OCI-LY1 (cell line): ENCODE measurements around the gene MERTK.
"Not testable (repeated sequence)": the region's sequence is repeated elsewhere in the genome, so short reads cannot be mapped to it uniquely, and the experiment has no call there.

Experiments used
- H2AFZ ChIP-seq: fragments of 200-600 bp; sonication (generic), shearing (Covaris generic); 2 replicates; pipeline ENCODE4 v1.6.0; 2014; ENCODE audit warnings: antibody characterized with exemption, mild to moderate bottlenecking, low read length
- H3F3A ChIP-seq: fragments of 200-600 bp; sonication (generic), shearing (Covaris generic); 2 replicates; pipeline ENCODE4 v1.6.0; 2014; ENCODE audit warnings: mild to moderate bottlenecking, antibody characterized with exemption, low read length, moderate library complexity; ENCODE audit not compliant: insufficient read depth
- H3K27ac ChIP-seq: fragments of 200-600 bp; sonication (generic); 2 replicates; pipeline ENCODE4 v1.5.1; 2014; ENCODE audit warnings: low read length, mixed run types, mild to moderate bottlenecking, low read depth; ENCODE audit not compliant: poor library complexity, severe bottlenecking
- H3K27me3 ChIP-seq: fragments of 200-600 bp; sonication (generic); 2 replicates; pipeline ENCODE4 v1.6.0; 2014; ENCODE audit warnings: antibody characterized with exemption, mild to moderate bottlenecking, low read length, moderate library complexity; ENCODE audit not compliant: insufficient read depth
- H3K36me3 ChIP-seq: fragments of 200-600 bp; sonication (generic); 2 replicates; pipeline ENCODE4 v1.6.1; 2014; ENCODE audit warnings: mild to moderate bottlenecking, antibody characterized with exemption, low read length, moderate library complexity, mixed read lengths; ENCODE audit not compliant: insufficient read depth
- H3K4me1 ChIP-seq: fragments of 200-600 bp; sonication (generic); 2 replicates; pipeline ENCODE4 v1.5.1; 2014; ENCODE audit warnings: mild to moderate bottlenecking, low read length, moderate library complexity; ENCODE audit not compliant: insufficient read depth, severe bottlenecking
- H3K4me2 ChIP-seq: fragments of 200-600 bp; sonication (generic), shearing (Covaris generic); 2 replicates; pipeline ENCODE4 v1.6.1; 2014; ENCODE audit warnings: low read length
- H3K4me3 ChIP-seq: fragments of 200-600 bp; sonication (generic); 2 replicates; pipeline ENCODE4 v1.5.1; 2014; ENCODE audit warnings: low read length, low read depth, mild to moderate bottlenecking, mixed read lengths; ENCODE audit not compliant: poor library complexity, severe bottlenecking
- H3K79me2 ChIP-seq: fragments of 200-600 bp; shearing (Covaris generic); 2 replicates; pipeline ENCODE4 v1.6.1; 2016; ENCODE audit warnings: mixed run types, low read length, mixed read lengths; ENCODE audit not compliant: insufficient read depth
- H3K9ac ChIP-seq: fragments of 200-600 bp; sonication (generic), shearing (Covaris generic); 2 replicates; pipeline ENCODE4 v1.6.1; 2014; ENCODE audit warnings: mild to moderate bottlenecking, low read length, mixed read lengths
- H3K9me2 ChIP-seq: fragments of 200-600 bp; sonication (generic), shearing (Covaris generic); 2 replicates; pipeline ENCODE4 v1.6.1; 2014; ENCODE audit warnings: low read depth, mild to moderate bottlenecking, low read length, mixed read lengths
- H3K9me3 ChIP-seq: fragments of 200-600 bp; shearing (Covaris generic); 2 replicates; pipeline ENCODE4 v1.6.1; 2014; ENCODE audit warnings: low read length, mixed read lengths
- H4K20me1 ChIP-seq: fragments of 200-600 bp; sonication (generic), shearing (Covaris generic); 2 replicates; pipeline ENCODE4 v1.6.0; 2016; ENCODE audit warnings: mild to moderate bottlenecking, low read length; ENCODE audit not compliant: insufficient read depth
- CTCF ChIP-seq: fragments of 200-600 bp; sonication (generic), shearing (Covaris generic); IDR thresholded peaks from 2 replicates; pipeline ENCODE4 v1.5.1; 2017; ENCODE audit warnings: mild to moderate bottlenecking, antibody characterized with exemption, low read length, moderate library complexity, mixed read lengths
- EZH2 ChIP-seq: fragments of 200-600 bp; sonication (generic), shearing (Covaris generic); IDR thresholded peaks from 2 replicates; pipeline ENCODE4 v1.8.0; 2017; ENCODE audit warnings: borderline replicate concordance, mixed run types, mild to moderate bottlenecking, antibody characterized with exemption, low read length, moderate library complexity, mixed read lengths

Gene MERTK

GRCh38 chr2:111930875-111931274, 32.5 kb downstream of the MERTK start:
- Histone ChIP-seq H2AFZ (no peak overlapping the region), H3K36me3 (no peaks in the 10 kb centered on the region), H3K9me3 (no peaks in the 10 kb centered on the region), H3K4me1 (no peaks in the 10 kb centered on the region), H3K27ac (no peak overlapping the region), H4K20me1 (no peaks in the 10 kb centered on the region), H3K27me3 (no peaks in the 10 kb centered on the region), H3K4me2 (no peak overlapping the region), H3K4me3 (no peak overlapping the region), H3F3A (no peaks in the 10 kb centered on the region), H3K9me2 (no peaks in the 10 kb centered on the region), H3K9ac (no peak overlapping the region), H3K79me2 (no peaks in the 10 kb centered on the region)
- TF ChIP-seq CTCF: no peak
- TF ChIP-seq EZH2: no peak

GRCh38 chr2:111932841-111933291, 34.5 kb downstream of the MERTK start:
- no peaks in the 10 kb centered on the region for H3K9me3 ChIP-seq
- TF ChIP-seq EZH2 (no peak), CTCF (no peak)
- no peaks in the 10 kb centered on the region for H3K79me2 ChIP-seq
- no peak overlapping the region for H3K27ac ChIP-seq
- H3F3A ChIP-seq: no peaks in the 10 kb centered on the region
- no peaks in the 10 kb centered on the region for H3K9me2 ChIP-seq
- H3K4me2 ChIP-seq: no peak overlapping the region
- H3K4me3 ChIP-seq: no peak overlapping the region
- no peaks in the 10 kb centered on the region for H3K36me3 ChIP-seq
- no peak overlapping the region for H3K9ac ChIP-seq
- no peak overlapping the region for H2AFZ ChIP-seq
- H3K4me1 ChIP-seq: no peaks in the 10 kb centered on the region
- H3K27me3 ChIP-seq: no peaks in the 10 kb centered on the region
- no peaks in the 10 kb centered on the region for H4K20me1 ChIP-seq

GRCh38 chr2:111933900-111934299, 35.5 kb downstream of the MERTK start:
- H3K9me2 ChIP-seq, H3K9ac ChIP-seq, H2AFZ ChIP-seq, H3K27ac ChIP-seq, H3K79me2 ChIP-seq, H3K4me3 ChIP-seq, H3K4me2 ChIP-seq, H3F3A ChIP-seq, H3K4me1 ChIP-seq, H3K9me3 ChIP-seq, H3K27me3 ChIP-seq, H4K20me1 ChIP-seq, H3K36me3 ChIP-seq: not testable (repeated sequence)

GRCh38 chr2:111936881-111937280, 38.5 kb downstream of the MERTK start:
- Histone ChIP-seq H3K27ac (no peak overlapping the region), H3K36me3 (no peaks in the 10 kb centered on the region), H4K20me1 (no peaks in the 10 kb centered on the region), H3K27me3 (no peaks in the 10 kb centered on the region), H3K9me3 (no peaks in the 10 kb centered on the region), H3K4me1 (no peaks in the 10 kb centered on the region), H3K9me2 (no peaks in the 10 kb centered on the region), H3K79me2 (no peaks in the 10 kb centered on the region), H3K4me3 (no peak overlapping the region), H3K4me2 (no peak overlapping the region), H3K9ac (no peak overlapping the region), H3F3A (no peaks in the 10 kb centered on the region), H2AFZ (no peak overlapping the region)
- TF ChIP-seq CTCF (no peak), EZH2 (no peak)
